ENCODE results near the gene SYT6. TPM values are rescaled to one million over a fixed set of nuclear protein-coding genes. Genes with fewer than 3 reads are reported as not detected.

The SYT6 gene
- total and polyA plus RNA-seq, 10 donors: 0.14 TPM; not detected in 9

DNA sequence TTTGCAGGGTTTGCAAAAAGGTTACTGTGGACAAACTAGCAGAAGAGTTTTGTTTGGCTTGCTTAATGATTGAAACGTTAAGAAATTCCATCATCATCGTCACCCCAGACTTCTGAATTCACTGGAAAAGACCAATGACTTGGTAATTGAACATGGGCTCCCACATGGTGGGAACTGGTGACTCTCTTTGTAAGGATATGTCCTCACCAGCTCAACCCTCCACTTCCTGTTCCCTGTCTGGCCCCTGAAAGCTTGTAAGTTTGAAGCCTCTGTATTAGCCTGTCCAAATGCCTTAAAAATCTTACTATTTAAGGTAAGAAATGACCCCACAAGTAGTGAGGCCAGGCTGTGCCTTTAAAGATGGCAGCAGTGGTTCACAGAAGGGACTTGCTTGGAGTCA is 9.7 kb downstream of the SYT6 start:
- peaks cover 0 to 29% (median 0%) of the 10 kb centered on the region in 7 donors for H3K27me3 ChIP-seq (replicated peaks in 1 of 7)
- no peak overlapping the region for H3K4me3 ChIP-seq
- no peak for TF ChIP-seq POLR2AphosphoS5 (IDR thresholded peaks at IDR 0.05)
- no peak for TF ChIP-seq CTCF (IDR thresholded peaks at IDR 0.05 in 8 of 11, conservative IDR thresholded peaks at IDR 0.05 in 3 of 11)
- no peak for TF ChIP-seq POLR2A (IDR thresholded peaks at IDR 0.05)
- H3K27ac ChIP-seq: no peak overlapping the region
- no peak for DNase-seq
- H3K9me3 ChIP-seq: no peaks in the 10 kb centered on the region
- intact Hi-C loops (cut with DNase I; ENCODE audit: low total_unique reads): no loop called here
- H3K4me1 ChIP-seq: no peaks in the 10 kb centered on the region
- H3K36me3 ChIP-seq: no peaks in the 10 kb centered on the region
- 75 to 86% (median 78%) methylated on average over 2 of the region's 2 CpGs for WGBS, 5 donors

DNA sequence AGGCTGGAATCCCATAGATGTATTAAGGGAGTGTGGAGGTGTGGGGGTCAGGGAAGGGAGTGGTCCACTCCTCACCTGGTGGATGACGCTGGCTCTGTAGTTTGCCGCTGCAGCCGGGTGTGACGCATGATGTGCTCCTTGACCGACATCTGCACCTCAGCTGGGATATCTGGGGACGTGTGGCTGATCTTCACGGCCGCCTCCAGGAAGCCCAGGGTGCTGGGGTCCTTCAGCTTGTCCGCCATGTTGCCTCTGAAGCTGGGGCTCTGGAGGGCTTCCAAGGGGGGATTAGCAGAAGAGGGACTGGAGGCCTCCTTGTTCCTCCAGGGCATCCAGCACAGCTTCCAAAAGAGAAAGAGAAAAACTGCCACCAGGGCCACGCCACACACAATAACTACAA is 14.1 kb downstream of the SYT6 start:
- Histone ChIP-seq H3K9me3 (no peaks in the 10 kb centered on the region), H3K27me3 (replicated peaks in 1 of 7) (peaks cover 0 to 27% (median 0%) of the 10 kb centered on the region in 7 donors), H3K36me3 (no peaks in the 10 kb centered on the region), H3K4me3 (no peak overlapping the region), H3K27ac (no peak overlapping the region), H3K4me1 (no peaks in the 10 kb centered on the region)
- 93 to 96% (median 96%) methylated on average over 10 of the region's 10 CpGs for WGBS, 5 donors
- intact Hi-C loops (cut with DNase I; ENCODE audit: low total_unique reads): no loop called here
- peak; percentile 51 for DNase-seq
- no peak for TF ChIP-seq POLR2A (IDR thresholded peaks at IDR 0.05)
- no peak for TF ChIP-seq CTCF (IDR thresholded peaks at IDR 0.05 in 8 of 11, conservative IDR thresholded peaks at IDR 0.05 in 3 of 11)
- TF ChIP-seq POLR2AphosphoS5 (IDR thresholded peaks at IDR 0.05): no peak

DNA sequence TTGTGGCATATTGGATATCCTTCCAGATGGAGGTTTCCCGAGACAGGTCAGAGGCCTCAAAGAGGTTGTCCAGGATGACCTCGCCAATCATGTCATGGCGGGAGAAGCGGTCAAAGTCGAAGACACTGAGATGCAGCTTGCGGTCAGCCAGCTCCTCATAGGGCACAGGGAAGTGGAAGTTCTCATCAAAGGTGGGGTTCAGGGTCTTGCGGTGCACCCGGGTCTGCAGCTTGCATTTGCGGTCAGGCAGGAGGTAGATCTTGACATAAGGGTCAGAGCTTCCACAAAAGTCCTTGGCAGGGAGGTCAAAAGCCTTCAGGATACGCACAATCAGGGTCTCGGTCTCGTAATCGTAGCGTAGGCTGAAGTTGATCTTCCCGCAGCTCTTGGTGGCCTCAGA is 16.2 kb downstream of the SYT6 start:
- no peaks in the 10 kb centered on the region for H3K36me3 ChIP-seq
- WGBS, 5 donors: 92 to 97% (median 95%) methylated on average over 15 of the region's 15 CpGs
- peaks cover 0 to 23% (median 0%) of the 10 kb centered on the region in 7 donors for H3K27me3 ChIP-seq (replicated peaks in 1 of 7)
- peak; percentile 45 for DNase-seq
- TF ChIP-seq POLR2AphosphoS5 (IDR thresholded peaks at IDR 0.05) (no peak), POLR2A (IDR thresholded peaks at IDR 0.05) (no peak), CTCF (IDR thresholded peaks at IDR 0.05 in 8 of 11, conservative IDR thresholded peaks at IDR 0.05 in 3 of 11) (no peak)
- H3K27ac ChIP-seq: no peak overlapping the region
- no peak overlapping the region for H3K4me3 ChIP-seq
- no peaks in the 10 kb centered on the region for H3K9me3 ChIP-seq
- intact Hi-C loops (cut with DNase I; ENCODE audit: low total_unique reads): no loop called here
- no peaks in the 10 kb centered on the region for H3K4me1 ChIP-seq

DNA sequence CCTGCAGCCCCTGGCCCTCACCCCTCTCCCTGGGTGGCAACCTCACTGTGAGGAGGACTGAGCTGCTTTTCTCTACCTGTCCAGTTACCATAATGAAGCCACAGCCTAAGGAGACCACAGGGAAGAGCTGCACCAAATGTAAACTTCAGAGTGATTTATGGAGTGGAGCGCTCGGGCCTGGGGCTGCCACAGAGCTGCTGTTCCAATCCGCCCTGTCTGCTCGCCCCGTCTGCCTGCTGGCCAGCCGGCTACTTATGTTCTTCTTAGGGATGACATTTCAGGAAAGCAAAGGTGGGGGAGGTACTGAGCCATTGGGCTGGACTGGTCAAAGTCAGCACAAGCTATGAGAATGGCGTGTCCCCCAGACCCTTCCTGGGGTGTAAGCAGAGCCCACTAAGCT is 17.9 kb downstream of the SYT6 start:
- intact Hi-C loops (cut with DNase I; ENCODE audit: low total_unique reads): no loop called here
- H3K4me1 ChIP-seq: no peaks in the 10 kb centered on the region
- peak; percentile 35 for DNase-seq
- TF ChIP-seq POLR2AphosphoS5 (IDR thresholded peaks at IDR 0.05) (no peak), POLR2A (IDR thresholded peaks at IDR 0.05) (no peak), CTCF (IDR thresholded peaks at IDR 0.05 in 8 of 11, conservative IDR thresholded peaks at IDR 0.05 in 3 of 11) (no peak)
- H3K27me3 ChIP-seq (replicated peaks in 1 of 7): peaks cover 0 to 23% (median 0%) of the 10 kb centered on the region in 7 donors
- H3K9me3 ChIP-seq: no peaks in the 10 kb centered on the region
- no peak overlapping the region for H3K27ac ChIP-seq
- WGBS, 5 donors: 81 to 100% (median 85%) methylated on average over 1 to 7 of the region's 7 CpGs
- no peaks in the 10 kb centered on the region for H3K36me3 ChIP-seq
- no peak overlapping the region for H3K4me3 ChIP-seq
